Tibial nerve (tissue), 4 donors: ENCODE measurements around the gene NELL1.

ENCODE experiments used
- CTCF ChIP-seq, 5 experiments: fragments of 200-600 bp in 3 of 5; fragments of 450-650 bp in 2 of 5; sonication (generic) in 3 of 5; IDR thresholded peaks; one replicate each; pipeline ENCODE4 v1.5.1; 2016 to 2019; ENCODE audit warnings: antibody characterized with exemption in 5 of 5, mild to moderate bottlenecking in 3 of 5, moderate library complexity in 2 of 5
- EP300 ChIP-seq, 2 donors: sonication (generic); formaldehyde crosslinking; IDR thresholded peaks; one replicate each; pipeline ENCODE4 v1.6.1; 2017; ENCODE audit warnings: antibody characterized with exemption in 2 of 2, mild to moderate bottlenecking in 1 of 2
- POLR2A ChIP-seq, 2 donors: fragments of 450-650 bp; IDR thresholded peaks; one replicate each; pipeline ENCODE4 v1.6.1; 2017; ENCODE audit warnings: antibody characterized with exemption in 2 of 2, mild to moderate bottlenecking in 2 of 2, moderate library complexity in 2 of 2

DNA sequence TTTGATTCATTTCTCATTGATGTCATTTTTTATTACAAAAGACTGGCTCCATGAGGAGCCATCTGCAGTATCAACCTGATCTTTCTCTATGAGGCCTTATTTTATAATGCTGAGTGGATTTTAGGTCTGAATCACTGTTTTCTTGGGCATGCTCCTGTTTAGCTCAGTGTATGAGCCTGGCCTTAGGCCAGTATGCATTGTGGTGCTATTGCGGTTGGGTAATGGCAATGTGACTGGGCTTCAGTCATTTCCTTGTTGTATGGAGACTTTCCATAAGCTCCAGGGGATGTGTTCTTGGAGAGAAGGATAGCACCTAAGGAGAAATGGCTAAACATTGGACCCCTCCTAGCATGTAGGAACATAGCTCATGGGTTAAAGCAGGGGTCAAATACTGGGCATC is 293.2 kb downstream of the NELL1 start:
- TF ChIP-seq CTCF (IDR thresholded peaks at IDR 0.05), result no peak
- no peak for TF ChIP-seq EP300 (IDR thresholded peaks at IDR 0.05)
- no peak for TF ChIP-seq POLR2A (IDR thresholded peaks at IDR 0.05)
